CD4-positive, alpha-beta memory T cell (primary cell): ENCODE measurements around the gene SPAG16. TPM values are rescaled to one million over a fixed set of nuclear protein-coding genes. Genes with fewer than 3 reads are reported as not detected.

ENCODE experiments used
- CTCF ChIA-PET: fragments of 350-600 bp; sonication (Branson Sonifier 250); formaldehyde crosslinking; loops from one replicate; lab custom pipeline; 2021; ENCODE audit warnings: inconsistent platforms; ENCODE audit not compliant: partially characterized antibody; lab: Charles Lee
- POLR2A ChIA-PET: fragments of 350-600 bp; sonication (Branson Sonifier 250); formaldehyde crosslinking; loops from one replicate; lab custom pipeline; 2021; ENCODE audit not compliant: partially characterized antibody; lab: Charles Lee
- DNase-seq, 5 donors: peaks; one replicate each; pipeline versions ENCODE4 v3.0.0 to v3.0.0-alpha.2; 2020 to 2022; ENCODE audit warnings: mixed read lengths in 1 of 5
- H3K27ac ChIP-seq: one replicate; pipeline ENCODE4 v1.7.0; 2013; ENCODE audit warnings: low read depth, low read length
- H3K27me3 ChIP-seq: 2 replicates; pipeline ENCODE4 v1.7.0; 2013; ENCODE audit warnings: mild to moderate bottlenecking, low read length, moderate library complexity; ENCODE audit not compliant: insufficient read depth
- H3K36me3 ChIP-seq: 2 replicates; pipeline ENCODE4 v1.7.0; 2013; ENCODE audit warnings: mild to moderate bottlenecking, low read length, moderate library complexity; ENCODE audit not compliant: insufficient read depth
- H3K4me1 ChIP-seq: 2 replicates; pipeline ENCODE4 v1.7.0; 2013; ENCODE audit warnings: mild to moderate bottlenecking, low read length, moderate library complexity; ENCODE audit not compliant: insufficient read depth
- H3K4me3 ChIP-seq, 2 donors: one replicate each; pipeline ENCODE4 v1.7.0; 2013; ENCODE audit warnings: low read length in 2 of 2, mild to moderate bottlenecking in 1 of 2
- H3K9me3 ChIP-seq, 2 donors: one replicate each; pipeline ENCODE4 v1.7.0; 2013; ENCODE audit warnings: low read length in 2 of 2, control low read depth in 1 of 2; ENCODE audit not compliant: control insufficient read depth in 1 of 2
- H3K27ac Mint-ChIP-seq, 7 donors: one replicate each; pipeline ENCODE4 v1.8.0; 2020 to 2021; ENCODE audit warnings: mixed read lengths in 7 of 7, mild to moderate bottlenecking in 6 of 7, inconsistent platforms in 3 of 7, moderate library complexity in 3 of 7
- H3K27me3 Mint-ChIP-seq, 2 donors: one replicate each; pipeline ENCODE4 v1.8.0; 2020 to 2021; ENCODE audit warnings: mixed read lengths in 2 of 2
- H3K36me3 Mint-ChIP-seq, 2 donors: one replicate each; pipeline ENCODE4 v1.8.0; 2020 to 2021; ENCODE audit warnings: mixed read lengths in 2 of 2, inconsistent platforms in 1 of 2, mild to moderate bottlenecking in 1 of 2
- H3K4me1 Mint-ChIP-seq, 4 donors: one replicate each; pipeline ENCODE4 v1.8.0; 2020 to 2021; ENCODE audit warnings: mixed read lengths in 4 of 4, mild to moderate bottlenecking in 1 of 4
- H3K4me3 Mint-ChIP-seq, 8 donors: one replicate each; pipeline ENCODE4 v1.8.0; 2020 to 2021; ENCODE audit warnings: mixed read lengths in 8 of 8, mild to moderate bottlenecking in 7 of 8, moderate library complexity in 6 of 8, inconsistent platforms in 3 of 8
- H3K9me3 Mint-ChIP-seq, 8 donors: one replicate each; pipeline ENCODE4 v1.8.0; 2020 to 2021; ENCODE audit warnings: mixed read lengths in 8 of 8, mild to moderate bottlenecking in 5 of 8, inconsistent platforms in 3 of 8, moderate library complexity in 1 of 8
- intact Hi-C: fragments of 100-400 bp; cut with micrococcal nuclease; formaldehyde crosslinking; loops from one replicate; pipeline ENCODE4 v1.15.1; 2023
- polyA plus RNA-seq, 2 donors: library from polyadenylated mRNA; unstranded; fragments of 300-500 nt; fragmentation: Illumina TruSeq; gene quantifications; one replicate each; pipeline ENCODE4 v1.2.3, GENCODE V29; 2021
- total RNA-seq, 2 experiments: library from RNA; stranded (reverse); gene quantifications; one replicate each; pipeline ENCODE4 v1.2.3, GENCODE V29; 2021

Gene SPAG16
- total and polyA plus RNA-seq, 4 experiments from 2014 or later, result 6.3 to 21.7 (median 11.2) TPM

DNA sequence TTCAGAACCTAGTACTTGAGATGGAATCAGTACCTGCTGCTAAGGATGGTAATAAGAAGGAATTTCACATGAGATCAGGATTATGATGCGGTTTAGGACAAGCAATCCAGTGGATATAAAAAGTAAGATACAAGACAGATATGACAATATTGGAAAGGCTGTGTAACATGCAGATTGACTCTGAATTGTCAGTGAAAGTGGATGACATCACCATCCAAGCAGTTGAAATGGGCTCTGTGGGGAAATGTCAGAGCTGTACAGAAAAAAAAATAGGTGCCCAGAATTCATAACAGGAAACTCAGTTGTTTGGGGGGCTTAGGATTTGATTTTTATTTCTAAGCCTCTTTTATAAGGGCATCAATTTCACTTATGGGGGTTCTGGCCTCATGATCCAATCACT lies 438.3 kb downstream of the SPAG16 start:
- intact Hi-C loops, result no loop called here
- H3K4me1 ChIP-seq, result no peaks in the 10 kb centered on the region
- Mint-ChIP-seq H3K27me3 (no peaks in the 10 kb centered on the region), H3K4me1 (no peaks in the 10 kb centered on the region), H3K36me3 (no peaks in the 10 kb centered on the region), H3K4me3 (no peak overlapping the region), H3K27ac (no peak overlapping the region), H3K9me3 (peaks cover 0 to 8% (median 5%) of the 10 kb centered on the region in 8 donors)
- H3K4me3 ChIP-seq, result no peak overlapping the region
- ChIA-PET POLR2A (no interaction called here), CTCF (no interaction called here)
- no peak for DNase-seq
- no peak overlapping the region for H3K27ac ChIP-seq
- no peaks in the 10 kb centered on the region for H3K9me3 ChIP-seq
- no peaks in the 10 kb centered on the region for H3K27me3 ChIP-seq
- H3K36me3 ChIP-seq, result no peaks in the 10 kb centered on the region

DNA sequence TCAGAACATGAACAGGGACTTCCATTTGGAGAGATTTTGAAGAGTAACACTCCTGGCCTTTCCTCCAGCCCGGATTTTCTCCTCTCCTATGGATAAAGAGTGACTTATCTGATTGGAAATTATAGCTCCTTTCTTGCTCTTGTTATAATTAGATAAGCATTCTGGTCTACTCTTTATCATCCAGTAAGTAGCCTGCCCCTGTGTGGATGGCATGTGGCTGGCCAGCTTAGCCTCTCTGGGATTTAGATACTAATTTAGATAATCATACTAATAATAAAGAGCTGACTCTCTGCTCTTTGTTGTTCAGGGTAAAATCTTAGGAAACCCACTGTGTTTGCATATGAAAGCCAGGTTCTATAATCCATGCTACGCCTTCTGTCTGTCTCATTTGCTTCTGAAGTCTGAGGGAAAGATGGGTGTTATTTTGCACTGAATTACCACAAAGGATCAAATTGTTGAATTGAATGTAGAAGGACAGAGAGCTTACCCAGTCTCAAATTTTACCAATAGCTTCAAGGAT lies 438.8 kb downstream of the SPAG16 start:
- Histone ChIP-seq H3K4me3 (no peak overlapping the region), H3K4me1 (no peaks in the 10 kb centered on the region), H3K27ac (no peak overlapping the region), H3K36me3 (no peaks in the 10 kb centered on the region), H3K27me3 (no peaks in the 10 kb centered on the region), H3K9me3 (no peaks in the 10 kb centered on the region)
- no peaks in the 10 kb centered on the region for H3K4me1 Mint-ChIP-seq
- H3K9me3 Mint-ChIP-seq, result peaks cover 0 to 8% (median 4%) of the 10 kb centered on the region in 8 donors
- H3K27me3 Mint-ChIP-seq, result no peaks in the 10 kb centered on the region
- DNase-seq, result no peak
- no peak overlapping the region for H3K4me3 Mint-ChIP-seq
- ChIA-PET POLR2A (no interaction called here), CTCF (no interaction called here)
- H3K36me3 Mint-ChIP-seq, result no peaks in the 10 kb centered on the region
- no peak overlapping the region for H3K27ac Mint-ChIP-seq
- intact Hi-C loops, result no loop called here

DNA sequence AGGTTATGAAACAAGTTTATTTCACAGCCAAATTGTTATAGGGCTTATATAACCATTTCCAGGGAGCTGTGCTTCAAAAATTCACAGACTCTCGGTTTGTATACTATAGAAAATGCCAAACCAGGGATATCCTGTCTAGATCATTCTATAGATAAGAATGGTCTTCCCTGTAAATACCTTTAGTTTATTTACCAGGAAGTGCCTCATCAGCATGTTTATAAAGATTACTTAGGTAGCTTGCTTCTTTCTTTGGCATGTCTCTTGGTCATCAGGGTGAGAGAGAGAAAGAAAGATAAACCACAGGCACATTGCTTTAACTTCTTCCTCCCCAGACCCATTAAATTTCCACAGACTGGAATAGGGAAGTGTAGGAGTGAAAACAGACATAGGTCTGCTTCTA lies 439.4 kb downstream of the SPAG16 start:
- DNase-seq, result no peak
- no peaks in the 10 kb centered on the region for H3K36me3 Mint-ChIP-seq
- intact Hi-C loops, result no loop called here
- no peaks in the 10 kb centered on the region for H3K27me3 Mint-ChIP-seq
- Histone ChIP-seq H3K4me1 (no peaks in the 10 kb centered on the region), H3K27ac (no peak overlapping the region), H3K9me3 (no peaks in the 10 kb centered on the region), H3K4me3 (no peak overlapping the region), H3K27me3 (no peaks in the 10 kb centered on the region), H3K36me3 (no peaks in the 10 kb centered on the region)
- H3K9me3 Mint-ChIP-seq, result peaks cover 0 to 8% (median 4%) of the 10 kb centered on the region in 8 donors
- no peaks in the 10 kb centered on the region for H3K4me1 Mint-ChIP-seq
- H3K4me3 Mint-ChIP-seq, result no peak overlapping the region
- POLR2A ChIA-PET, result no interaction called here
- CTCF ChIA-PET, result no interaction called here
- H3K27ac Mint-ChIP-seq, result no peak overlapping the region

DNA sequence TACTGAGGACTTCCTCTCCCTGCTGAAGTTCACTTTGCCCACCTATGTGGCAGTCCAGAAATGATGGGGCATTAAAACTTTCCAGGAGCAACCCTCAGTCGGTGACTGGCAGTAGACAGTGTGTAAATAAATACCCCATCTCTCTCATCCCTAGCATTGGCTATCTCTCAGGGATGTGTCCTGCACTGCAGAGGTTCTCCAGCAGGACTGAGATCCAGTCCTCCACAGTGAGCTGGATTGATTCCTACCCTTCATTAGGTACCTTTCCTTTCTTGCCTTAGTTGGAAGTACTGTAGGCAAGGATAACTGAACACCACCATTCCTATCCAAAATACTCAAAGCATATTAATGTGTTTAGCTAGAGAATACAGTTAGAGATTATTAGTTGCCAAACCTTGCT lies 441.8 kb downstream of the SPAG16 start:
- Mint-ChIP-seq H3K9me3 (peaks cover 0 to 5% (median 0%) of the 10 kb centered on the region in 8 donors), H3K36me3 (no peaks in the 10 kb centered on the region), H3K4me1 (no peaks in the 10 kb centered on the region), H3K27me3 (no peaks in the 10 kb centered on the region), H3K27ac (no peak overlapping the region), H3K4me3 (no peak overlapping the region)
- ChIA-PET POLR2A (no interaction called here), CTCF (no interaction called here)
- intact Hi-C loops, result no loop called here
- Histone ChIP-seq H3K27ac (no peak overlapping the region), H3K4me3 (no peak overlapping the region), H3K36me3 (no peaks in the 10 kb centered on the region), H3K27me3 (no peaks in the 10 kb centered on the region), H3K9me3 (no peaks in the 10 kb centered on the region), H3K4me1 (no peaks in the 10 kb centered on the region)
- DNase-seq, result no peak

DNA sequence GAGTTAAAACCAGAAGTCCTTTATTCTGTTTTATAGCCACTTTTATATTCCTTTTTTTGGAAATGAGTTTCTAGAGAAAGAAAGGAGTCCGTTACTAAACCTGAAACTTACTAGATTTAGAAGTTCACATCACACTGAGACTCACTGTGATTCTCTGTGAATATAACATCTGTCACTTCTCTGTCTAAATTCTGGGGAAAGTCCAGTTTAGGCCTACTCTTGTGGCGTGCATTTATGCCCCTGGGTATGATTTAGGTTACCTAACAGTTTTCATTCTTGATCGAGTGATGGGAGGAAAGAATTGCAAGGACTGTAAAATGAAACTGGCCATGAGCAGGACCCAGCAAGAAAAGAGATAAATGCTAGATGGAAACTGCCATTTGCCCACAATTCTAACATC lies 449.6 kb downstream of the SPAG16 start:
- no peaks in the 10 kb centered on the region for H3K4me1 Mint-ChIP-seq
- no peaks in the 10 kb centered on the region for H3K4me1 ChIP-seq
- no peaks in the 10 kb centered on the region for H3K27me3 ChIP-seq
- DNase-seq, result no peak
- peaks cover 0 to 8% (median 3%) of the 10 kb centered on the region in 8 donors for H3K9me3 Mint-ChIP-seq
- H3K36me3 Mint-ChIP-seq, result no peaks in the 10 kb centered on the region
- H3K36me3 ChIP-seq, result no peaks in the 10 kb centered on the region
- intact Hi-C loops, result no loop called here
- no peak overlapping the region for H3K27ac ChIP-seq
- H3K4me3 Mint-ChIP-seq, result no peak overlapping the region
- no peak overlapping the region for H3K27ac Mint-ChIP-seq
- H3K27me3 Mint-ChIP-seq, result no peaks in the 10 kb centered on the region
- H3K9me3 ChIP-seq, result no peaks in the 10 kb centered on the region
- POLR2A ChIA-PET, result no interaction called here
- CTCF ChIA-PET, result no interaction called here
- no peak overlapping the region for H3K4me3 ChIP-seq

DNA sequence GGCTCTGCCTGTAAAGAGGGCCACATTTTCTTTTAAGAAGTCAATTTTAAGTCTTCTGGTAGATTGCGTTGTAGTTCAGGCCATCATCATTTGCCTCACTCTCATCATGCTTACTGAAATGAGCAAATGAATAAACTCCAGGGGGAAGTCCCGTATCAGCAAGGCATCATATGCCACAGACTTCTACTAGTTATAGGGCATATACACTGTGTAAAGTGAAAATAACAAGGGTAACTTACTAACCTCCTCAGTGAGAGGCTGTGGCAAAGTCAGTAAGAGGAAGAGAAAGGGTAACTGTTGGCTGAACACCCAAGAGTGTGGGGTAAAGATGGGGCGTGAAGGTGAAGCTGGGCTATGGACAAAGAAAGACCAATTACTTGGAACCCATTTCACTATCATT lies 456.2 kb downstream of the SPAG16 start:
- POLR2A ChIA-PET, result no interaction called here

DNA sequence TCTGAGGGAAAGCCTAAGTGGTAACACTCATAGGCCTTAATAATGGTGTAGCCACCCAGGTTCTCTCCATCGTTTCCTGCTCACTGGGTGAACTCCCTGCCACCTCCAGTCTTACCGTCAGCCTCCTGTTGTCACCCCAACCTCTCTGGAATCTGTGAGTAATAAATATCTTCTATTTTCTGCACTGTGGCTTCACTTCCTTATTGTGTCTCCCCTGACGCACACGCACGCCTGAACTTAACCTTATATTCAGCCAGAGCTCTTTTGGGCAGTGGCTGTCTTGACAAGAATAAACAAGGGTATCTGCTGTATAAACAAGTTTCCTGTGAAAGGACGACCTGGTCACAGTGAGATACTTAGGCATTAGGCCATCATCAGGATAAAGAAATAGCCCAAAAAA lies 467.2 kb downstream of the SPAG16 start:
- ChIA-PET CTCF (no interaction called here), POLR2A (no interaction called here)
- H3K27ac Mint-ChIP-seq, result no peak overlapping the region
- Histone ChIP-seq H3K4me1 (no peaks in the 10 kb centered on the region), H3K36me3 (no peaks in the 10 kb centered on the region), H3K9me3 (no peaks in the 10 kb centered on the region), H3K27me3 (no peaks in the 10 kb centered on the region), H3K4me3 (no peak overlapping the region), H3K27ac (no peak overlapping the region)
- no peak overlapping the region for H3K4me3 Mint-ChIP-seq
- peaks cover 0 to 1% (median 0%) of the 10 kb centered on the region in 8 donors for H3K9me3 Mint-ChIP-seq
- no peaks in the 10 kb centered on the region for H3K4me1 Mint-ChIP-seq
- H3K27me3 Mint-ChIP-seq, result no peaks in the 10 kb centered on the region
- intact Hi-C loops, result no loop called here
- H3K36me3 Mint-ChIP-seq, result no peaks in the 10 kb centered on the region
- DNase-seq, result no peak

More for the DNA sequence above, 456.2 kb downstream of the SPAG16 start:
- H3K4me3 Mint-ChIP-seq, result no peak overlapping the region
- H3K27ac Mint-ChIP-seq, result no peak overlapping the region
- no peak for DNase-seq
- H3K27me3 Mint-ChIP-seq, result no peaks in the 10 kb centered on the region
- Histone ChIP-seq H3K4me1 (no peaks in the 10 kb centered on the region), H3K27ac (no peak overlapping the region), H3K27me3 (no peaks in the 10 kb centered on the region), H3K9me3 (no peaks in the 10 kb centered on the region), H3K36me3 (no peaks in the 10 kb centered on the region), H3K4me3 (no peak overlapping the region)
- intact Hi-C loops, result no loop called here
- H3K4me1 Mint-ChIP-seq, result no peaks in the 10 kb centered on the region
- CTCF ChIA-PET, result no interaction called here
- peaks cover 0 to 4% (median 0%) of the 10 kb centered on the region in 8 donors for H3K9me3 Mint-ChIP-seq
- no peaks in the 10 kb centered on the region for H3K36me3 Mint-ChIP-seq

DNA sequence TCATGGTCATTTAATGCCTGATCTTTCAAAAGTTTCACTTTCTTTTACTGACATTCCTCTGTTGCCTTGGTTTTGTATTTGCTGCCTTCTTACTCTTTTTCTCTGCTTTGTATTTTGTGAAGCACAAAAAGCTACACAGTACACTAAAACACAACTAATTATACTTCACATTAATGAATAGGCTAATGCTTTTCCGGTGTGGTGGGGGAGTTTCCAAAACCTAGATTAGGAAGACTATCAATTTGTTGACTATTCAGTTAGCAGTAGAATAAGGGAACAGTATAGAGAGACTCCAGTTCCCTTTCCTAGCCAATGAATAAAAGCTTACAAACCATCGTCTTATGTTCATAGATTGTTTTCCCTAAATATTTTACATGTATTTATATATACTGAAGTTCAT lies 468.3 kb downstream of the SPAG16 start:
- Histone ChIP-seq H3K4me1 (no peaks in the 10 kb centered on the region), H3K4me3 (no peak overlapping the region), H3K27me3 (no peaks in the 10 kb centered on the region), H3K27ac (no peak overlapping the region), H3K9me3 (no peaks in the 10 kb centered on the region), H3K36me3 (no peaks in the 10 kb centered on the region)
- Mint-ChIP-seq H3K36me3 (no peaks in the 10 kb centered on the region), H3K9me3 (peaks cover 0 to 2% (median 0%) of the 10 kb centered on the region in 8 donors), H3K27me3 (no peaks in the 10 kb centered on the region), H3K4me3 (no peak overlapping the region), H3K4me1 (no peaks in the 10 kb centered on the region), H3K27ac (no peak overlapping the region)
- POLR2A ChIA-PET, result no interaction called here
- intact Hi-C loops, result no loop called here
- no peak for DNase-seq
- CTCF ChIA-PET, result no interaction called here
